ENCODE data around the gene CAPNS1. TPM values are rescaled to one million over a fixed set of nuclear protein-coding genes. Genes with fewer than 3 reads are reported as not detected.
"Not testable (repeated sequence)": the region's sequence is repeated elsewhere in the genome, so short reads cannot be mapped to it uniquely, and the experiment has no call there.

CAPNS1 gene
- total and polyA plus RNA-seq, 7 donors, result 464 to 626 (median 484) TPM

- H3K36me3 ChIP-seq (ENCODE audit: insufficient read depth in 1 of 2, low read depth in 1 of 2), result peaks cover 5 to 73% of the 10 kb centered on the region in 2 donors
- ATAC-seq (no peak), DNase-seq (peak in 1 of 2 donors; percentile 13)
- H3K27ac ChIP-seq, result no peak overlapping the region
- TF ChIP-seq, protein P1, sequence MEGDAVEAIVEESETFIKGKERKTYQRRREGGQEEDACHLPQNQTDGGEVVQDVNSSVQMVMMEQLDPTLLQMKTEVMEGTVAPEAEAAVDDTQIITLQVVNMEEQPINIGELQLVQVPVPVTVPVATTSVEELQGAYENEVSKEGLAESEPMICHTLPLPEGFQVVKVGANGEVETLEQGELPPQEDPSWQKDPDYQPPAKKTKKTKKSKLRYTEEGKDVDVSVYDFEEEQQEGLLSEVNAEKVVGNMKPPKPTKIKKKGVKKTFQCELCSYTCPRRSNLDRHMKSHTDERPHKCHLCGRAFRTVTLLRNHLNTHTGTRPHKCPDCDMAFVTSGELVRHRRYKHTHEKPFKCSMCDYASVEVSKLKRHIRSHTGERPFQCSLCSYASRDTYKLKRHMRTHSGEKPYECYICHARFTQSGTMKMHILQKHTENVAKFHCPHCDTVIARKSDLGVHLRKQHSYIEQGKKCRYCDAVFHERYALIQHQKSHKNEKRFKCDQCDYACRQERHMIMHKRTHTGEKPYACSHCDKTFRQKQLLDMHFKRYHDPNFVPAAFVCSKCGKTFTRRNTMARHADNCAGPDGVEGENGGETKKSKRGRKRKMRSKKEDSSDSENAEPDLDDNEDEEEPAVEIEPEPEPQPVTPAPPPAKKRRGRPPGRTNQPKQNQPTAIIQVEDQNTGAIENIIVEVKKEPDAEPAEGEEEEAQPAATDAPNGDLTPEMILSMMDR (IDR thresholded peaks at IDR 0.05), result no peak
- 84 to 88% (median 86%) methylated on average over 44 to 49 of the region's 49 CpGs for WGBS, 3 donors
- no peaks in the 10 kb centered on the region for H3K27me3 ChIP-seq (ENCODE audit: insufficient read depth in 3 of 3, low read length in 2 of 3)
- H3K4me1 ChIP-seq, result no peaks in the 10 kb centered on the region
- no peaks in the 10 kb centered on the region for H3K9me3 ChIP-seq
- intact Hi-C loops (cut with DNase I), result no loop called here
- H3K4me3 ChIP-seq, result no peak overlapping the region
Measured at GRCh38 chr19:36121486-36122124, 18.3 kb upstream of the CAPNS1 start.

DNA sequence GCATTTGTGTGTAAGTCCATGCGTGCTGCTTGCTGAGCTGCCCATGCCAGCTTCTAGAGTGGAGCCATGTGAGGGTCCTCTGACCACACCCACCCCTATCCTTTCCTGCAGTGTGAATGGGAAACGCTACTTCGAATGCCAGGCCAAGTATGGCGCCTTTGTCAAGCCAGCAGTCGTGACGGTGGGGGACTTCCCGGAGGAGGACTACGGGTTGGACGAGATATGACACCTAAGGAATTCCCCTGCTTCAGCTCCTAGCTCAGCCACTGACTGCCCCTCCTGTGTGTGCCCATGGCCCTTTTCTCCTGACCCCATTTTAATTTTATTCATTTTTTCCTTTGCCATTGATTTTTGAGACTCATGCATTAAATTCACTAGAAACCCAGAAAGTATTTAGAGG lies 14.3 kb upstream of the CAPNS1 start:
- ATAC-seq, result no peak
- H3K27ac ChIP-seq, result no peak overlapping the region
- no peaks in the 10 kb centered on the region for H3K27me3 ChIP-seq (ENCODE audit: insufficient read depth in 3 of 3, low read length in 2 of 3)
- TF ChIP-seq, protein P1 (IDR thresholded peaks at IDR 0.05), result no peak
- peaks cover 5% of the 10 kb centered on the region for H3K4me1 ChIP-seq
- intact Hi-C loops (cut with DNase I), result no loop called here
- peaks cover 3 to 37% of the 10 kb centered on the region in 2 donors for H3K36me3 ChIP-seq (ENCODE audit: insufficient read depth in 1 of 2, low read depth in 1 of 2)
- H3K4me3 ChIP-seq, result no peak overlapping the region
- no peaks in the 10 kb centered on the region for H3K9me3 ChIP-seq
- no peak for DNase-seq
- 77 to 89% (median 81%) methylated on average over 9 of the region's 9 CpGs for WGBS, 3 donors

GRCh38 chr19:36128392-36128736 lies 11.5 kb upstream of the CAPNS1 start:
- Histone ChIP-seq H3K27me3 (ENCODE audit: insufficient read depth in 3 of 3, low read length in 2 of 3) (no peaks in the 10 kb centered on the region), H3K4me3 (peak overlapping the region; percentile 65), H3K36me3 (ENCODE audit: insufficient read depth in 1 of 2, low read depth in 1 of 2) (peaks cover 3 to 24% of the 10 kb centered on the region in 2 donors), H3K4me1 (peaks cover 5% of the 10 kb centered on the region), H3K9me3 (no peaks in the 10 kb centered on the region), H3K27ac (peak overlapping the region; percentile 85)
- ATAC-seq (peak in 2 of 4 donors; percentile 4 to 5), DNase-seq (peak in 1 of 2 donors; percentile 37)
- TF ChIP-seq, protein P1 (IDR thresholded peaks at IDR 0.05), result no peak
- intact Hi-C loops (cut with DNase I), result no loop called here
- WGBS, 3 donors, result 8 to 12% (median 12%) methylated on average over 10 of the region's 10 CpGs

DNA sequence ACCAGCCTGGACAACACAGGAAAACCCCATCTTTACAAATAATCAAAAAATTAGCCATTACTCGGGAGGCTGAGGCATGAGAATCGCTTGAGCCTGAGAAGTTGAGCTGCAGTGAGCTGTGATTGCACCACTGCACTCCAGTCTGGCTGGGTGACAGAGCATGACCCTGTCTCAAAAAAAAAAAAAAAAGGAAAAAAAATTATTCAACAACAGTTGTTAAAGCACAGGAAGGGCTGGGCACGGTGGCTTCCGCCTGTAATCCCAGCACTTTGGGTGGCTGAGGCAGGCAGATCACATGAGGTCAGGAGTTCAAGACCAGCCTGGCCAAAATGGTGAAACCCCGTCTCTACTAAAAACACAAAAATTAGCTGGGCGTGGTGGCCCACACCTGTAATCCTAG lies 8.6 kb upstream of the CAPNS1 start:
- DNase-seq, result peak in 1 of 2 donors; percentile 33
- H3K9me3 ChIP-seq; intact Hi-C loops (cut with DNase I); ATAC-seq; H3K27me3 ChIP-seq (ENCODE audit: insufficient read depth in 3 of 3, low read length in 2 of 3); H3K36me3 ChIP-seq (ENCODE audit: insufficient read depth in 1 of 2, low read depth in 1 of 2); H3K27ac ChIP-seq; H3K4me3 ChIP-seq; H3K4me1 ChIP-seq: not testable (repeated sequence)
- 59 to 61% (median 60%) methylated on average over 6 of the region's 6 CpGs for WGBS, 3 donors

DNA sequence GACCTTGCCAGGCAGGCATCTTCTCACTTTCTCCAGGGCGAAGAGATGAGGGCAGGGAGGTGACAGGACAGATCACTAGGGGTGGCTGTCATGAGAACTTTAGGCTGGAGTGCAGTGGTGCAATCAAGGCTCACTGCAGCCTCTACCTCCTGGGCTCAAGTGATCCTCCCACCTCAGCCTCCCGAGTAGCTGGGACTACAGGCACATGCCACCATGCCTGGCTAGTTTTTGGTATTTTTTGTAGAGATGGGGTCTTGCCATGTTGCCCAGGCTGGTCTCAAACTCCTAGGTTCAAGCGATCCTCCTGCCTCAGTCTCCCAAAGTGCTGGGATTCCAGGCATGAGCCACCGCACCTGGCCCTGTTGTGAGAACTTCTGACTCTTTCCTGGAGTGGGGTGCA lies 5.0 kb upstream of the CAPNS1 start:
- intact Hi-C loops (cut with DNase I); H3K4me1 ChIP-seq; ATAC-seq; H3K9me3 ChIP-seq; H3K4me3 ChIP-seq; H3K27ac ChIP-seq; H3K27me3 ChIP-seq (ENCODE audit: insufficient read depth in 3 of 3, low read length in 2 of 3); H3K36me3 ChIP-seq (ENCODE audit: insufficient read depth in 1 of 2, low read depth in 1 of 2); DNase-seq: not testable (repeated sequence)
- 88 to 96% (median 92%) methylated on average over 4 of the region's 4 CpGs for WGBS, 3 donors
